Measurements from ENCODE around the gene MXD3. TPM values are rescaled to one million over a fixed set of nuclear protein-coding genes. Genes with fewer than 3 reads are reported as not detected.

The MXD3 gene
- total and polyA plus RNA-seq, 2 experiments from 2014 or later = 9.9 to 11.6 TPM

- TF ChIP-seq STAT1 (IDR thresholded peaks at IDR 0.05; ENCODE audit: unreplicated experiment) (no peak), POLR2AphosphoS5 (IDR thresholded peaks at IDR 0.05; ENCODE audit: low read depth) (no peak), NANOG (IDR thresholded peaks at IDR 0.05; ENCODE audit: borderline replicate concordance) (no peak), ZNF462 (CRISPR knock-in tag; IDR thresholded peaks at IDR 0.05) (no peak), ZNF331 (CRISPR knock-in tag; IDR thresholded peaks at IDR 0.05; ENCODE audit: low read depth) (no peak), CTCF (conservative IDR thresholded peaks at IDR 0.05; ENCODE audit: low read depth in 2 of 2) (no peak), ZNF114 (CRISPR knock-in tag; IDR thresholded peaks at IDR 0.05) (no peak), EZH2phosphoT487 (IDR thresholded peaks at IDR 0.05; ENCODE audit: unreplicated experiment) (no peak), CREB1 (CRISPR knock-in tag; IDR thresholded peaks at IDR 0.05; ENCODE audit: low read depth) (no peak), ETS1 (IDR thresholded peaks at IDR 0.05) (no peak), REST (IDR thresholded peaks at IDR 0.05; ENCODE audit: unreplicated experiment) (no peak), JUNB (IDR thresholded peaks at IDR 0.05; ENCODE audit: unreplicated experiment) (no peak), EZH2 (IDR thresholded peaks at IDR 0.05; ENCODE audit: low read depth, unreplicated experiment) (no peak)
- 0 out of 2 replicates have a peak, but pooled peaks cover 6% of the 10 kb centered on the region for H3F3A ChIP-seq (replicated peaks; ENCODE audit: low read depth)
- H3K9me2 ChIP-seq (ENCODE audit: insufficient read depth) = no peaks in the 10 kb centered on the region
- Mint-ChIP-seq H3K9me3 (no peaks in the 10 kb centered on the region), H3K27me3 (ENCODE audit: insufficient read depth, low read depth, poor library complexity) (peaks cover 11% of the 10 kb centered on the region), H3K4me1 (peaks cover 22% of the 10 kb centered on the region), H3K36me3 (ENCODE audit: low read depth) (peaks cover 14% of the 10 kb centered on the region), H3K4me3 (peak overlapping the region; percentile 99), H3K27ac (no peak overlapping the region)
- peaks cover 13% of the 10 kb centered on the region; the same call in 1 of the 2 replicates for H3K36me3 ChIP-seq (ENCODE audit: insufficient read depth)
- H3K79me2 ChIP-seq (replicated peaks; ENCODE audit: insufficient read depth) = peaks cover 63% of the 10 kb centered on the region
- peak overlapping the region; percentile 99; the same call in 1 of the 2 replicates for H3K4me3 ChIP-seq
- peaks cover 22% of the 10 kb centered on the region for H4K20me1 ChIP-seq (replicated peaks; ENCODE audit: insufficient read depth)
- no peak for ATAC-seq
- H3K27ac ChIP-seq (ENCODE audit: low read depth) = no peak overlapping the region
- no peak overlapping the region for H2AFZ ChIP-seq
- H3K4me2 ChIP-seq = peak overlapping the region; percentile 97; the same call in 1 of the 2 replicates
- peaks cover 6% of the 10 kb centered on the region for H3K4me1 ChIP-seq (ENCODE audit: insufficient read depth)
- no peak for DNase-seq (ENCODE audit: low spot score)
- H3K27me3 ChIP-seq (ENCODE audit: insufficient read depth) = no peaks in the 10 kb centered on the region; the same call in 1 of the 2 replicates
Observed at GRCh38 chr5:177349762-177350161, 38.1 kb upstream of the MXD3 start.

All from GM23338 (cell line).